ENCODE results near the gene SOD2. TPM values are rescaled to one million over a fixed set of nuclear protein-coding genes. Genes with fewer than 3 reads are reported as not detected.
"Not testable (repeated sequence)": the region's sequence is repeated elsewhere in the genome, so short reads cannot be mapped to it uniquely, and the experiment has no call there.

The SOD2 gene
- total and polyA plus RNA-seq, 4 donors: 143 to 952 (median 507) TPM

GRCh38 chr6:159722655-159723054, 29.6 kb upstream of the SOD2 start (continued):
- TF ChIP-seq ZBTB33 (IDR thresholded peaks at IDR 0.05) (no peak), EGR1 (IDR thresholded peaks at IDR 0.05; ENCODE audit: low read depth in 2 of 2) (no peak)

- 100% methylated on average over 3 of the region's 3 CpGs for WGBS
- H3K36me3 ChIP-seq (ENCODE audit: control insufficient read depth in 4 of 4, insufficient read depth in 3 of 4, low read depth in 1 of 4, low read length in 3 of 4); H3K9ac ChIP-seq (ENCODE audit: low read depth in 1 of 2, low read length in 2 of 2); H3K27me3 ChIP-seq (ENCODE audit: control insufficient read depth in 4 of 4, insufficient read depth in 4 of 4, low read length in 3 of 4); H3K9me3 ChIP-seq (ENCODE audit: control insufficient read depth in 4 of 4, low read length in 3 of 4); DNase-seq (ENCODE audit: low spot score); H3K4me3 ChIP-seq (ENCODE audit: low read depth in 1 of 3, low read length in 3 of 3); H3K27ac ChIP-seq (ENCODE audit: low read depth in 1 of 2, low read length in 2 of 2); H3K4me1 ChIP-seq (ENCODE audit: control insufficient read depth in 4 of 4, insufficient read depth in 4 of 4, low read length in 3 of 4): not testable (repeated sequence)
These were observed 28.9 kb upstream of the SOD2 start for GRCh38 chr6:159721981-159722380.

GRCh38 chr6:159720708-159721107, 27.7 kb upstream of the SOD2 start:
- no peaks in the 10 kb centered on the region for H3K36me3 ChIP-seq (ENCODE audit: control insufficient read depth in 4 of 4, insufficient read depth in 3 of 4, low read depth in 1 of 4, low read length in 3 of 4)
- no peaks in the 10 kb centered on the region for H3K9me3 ChIP-seq (ENCODE audit: control insufficient read depth in 4 of 4, low read length in 3 of 4)
- H3K27me3 ChIP-seq (ENCODE audit: control insufficient read depth in 4 of 4, insufficient read depth in 4 of 4, low read length in 3 of 4): no peaks in the 10 kb centered on the region
- H3K4me3 ChIP-seq (ENCODE audit: low read depth in 1 of 3, low read length in 3 of 3): no peak overlapping the region
- DNase-seq (ENCODE audit: low spot score): no peak
- peak overlapping the region in 1 of 2 donors; percentile 23 for H3K27ac ChIP-seq (ENCODE audit: low read depth in 1 of 2, low read length in 2 of 2)
- H3K4me1 ChIP-seq (ENCODE audit: control insufficient read depth in 4 of 4, insufficient read depth in 4 of 4, low read length in 3 of 4): peaks cover 0 to 11% (median 2%) of the 10 kb centered on the region in 4 donors
- no peak for TF ChIP-seq GABPA (IDR thresholded peaks at IDR 0.05 in 1 of 2, conservative IDR thresholded peaks at IDR 0.05 in 1 of 2)
- TF ChIP-seq ATF3 (IDR thresholded peaks at IDR 0.05): no peak
- no peak for TF ChIP-seq NR2F2 (IDR thresholded peaks at IDR 0.05)
- TF ChIP-seq CTCF (IDR thresholded peaks at IDR 0.05; ENCODE audit: low read depth, low read length, missing input control): peak; percentile 43
- TF ChIP-seq FOXA2 (IDR thresholded peaks at IDR 0.05): no peak
- TF ChIP-seq ZBTB33 (IDR thresholded peaks at IDR 0.05): no peak
- no peak for TF ChIP-seq RXRA (IDR thresholded peaks at IDR 0.05)
- no peak for TF ChIP-seq REST (IDR thresholded peaks at IDR 0.05)
- peak; percentile 62 to 73 for TF ChIP-seq RAD21 (IDR thresholded peaks at IDR 0.05)
- WGBS: 52% methylated on average over 7 of the region's 7 CpGs
- no peak overlapping the region for H3K9ac ChIP-seq (ENCODE audit: low read depth in 1 of 2, low read length in 2 of 2)
